MM.1S (cell line): Measurements from ENCODE around the gene MEIS2.

Source experiments
- DNase-seq: peaks from one replicate; pipeline ENCODE4 v3.0.0-alpha.2; 2015
- H2AFZ ChIP-seq: fragments of 300-600 bp; sonication (generic); 2 replicates; pipeline ENCODE4 v1.6.0; 2016; ENCODE audit warnings: antibody characterized with exemption, low read length
- H3F3A ChIP-seq: fragments of 300-600 bp; sonication (generic); 2 replicates; pipeline ENCODE4 v1.6.1; 2016; ENCODE audit warnings: mild to moderate bottlenecking, antibody characterized with exemption, low read length, moderate library complexity, mixed read lengths; ENCODE audit not compliant: insufficient read depth
- H3K27ac ChIP-seq: fragments of 300-600 bp; sonication (generic); 2 replicates; pipeline ENCODE4 v1.5.1; 2016; ENCODE audit warnings: mild to moderate bottlenecking, low read length
- H3K27me3 ChIP-seq: fragments of 300-600 bp; sonication (generic); replicated peaks from 2 replicates; pipeline ENCODE4 v1.6.0; 2016; ENCODE audit warnings: low read length; ENCODE audit not compliant: insufficient read depth
- H3K36me3 ChIP-seq: fragments of 300-600 bp; sonication (generic); replicated peaks from 2 replicates; pipeline ENCODE4 v1.6.1; 2016; ENCODE audit warnings: mild to moderate bottlenecking, low read length, mixed read lengths; ENCODE audit not compliant: insufficient read depth
- H3K4me1 ChIP-seq: fragments of 300-600 bp; sonication (generic); 2 replicates; pipeline ENCODE4 v1.6.1; 2016; ENCODE audit warnings: low read length, mixed read lengths
- H3K4me2 ChIP-seq: fragments of 300-600 bp; sonication (generic); 2 replicates; pipeline ENCODE4 v1.6.0; 2016; ENCODE audit warnings: low read depth, low read length
- H3K4me3 ChIP-seq: fragments of 300-600 bp; sonication (generic); 2 replicates; pipeline ENCODE4 v1.5.1; 2016; ENCODE audit warnings: low read length, mixed read lengths
- H3K79me2 ChIP-seq: fragments of 300-600 bp; sonication (generic); 2 replicates; pipeline ENCODE4 v1.6.1; 2016; ENCODE audit warnings: mixed run types, low read length, mixed read lengths
- H3K9ac ChIP-seq: fragments of 300-600 bp; sonication (generic); 2 replicates; pipeline ENCODE4 v1.6.1; 2016; ENCODE audit warnings: low read length, mixed read lengths
- H3K9me2 ChIP-seq: fragments of 300-600 bp; sonication (generic); replicated peaks from 2 replicates; pipeline ENCODE4 v1.6.1; 2016; ENCODE audit warnings: mild to moderate bottlenecking, low read length, mixed read lengths; ENCODE audit not compliant: insufficient read depth
- H3K9me3 ChIP-seq: fragments of 300-600 bp; sonication (generic); replicated peaks from 2 replicates; pipeline ENCODE4 v1.6.1; 2016; ENCODE audit warnings: mild to moderate bottlenecking, low read length, mixed read lengths; ENCODE audit not compliant: insufficient read depth
- H4K20me1 ChIP-seq: fragments of 300-600 bp; sonication (generic); 2 replicates; pipeline ENCODE4 v1.6.1; 2016; ENCODE audit warnings: mild to moderate bottlenecking, low read length, moderate library complexity, mixed read lengths; ENCODE audit not compliant: insufficient read depth
- CTCF ChIP-seq: fragments of 300-600 bp; sonication (generic); IDR thresholded peaks from 2 replicates; pipeline ENCODE4 v1.5.1; 2016; ENCODE audit warnings: antibody characterized with exemption, low read length, mixed read lengths
- EZH2 ChIP-seq: fragments of 300-600 bp; sonication (generic); optimal IDR thresholded peaks from 2 replicates; pipeline ENCODE3; 2017; ENCODE audit warnings: low read depth, mild to moderate bottlenecking, antibody characterized with exemption, low read length, mixed read lengths
- EZH2phosphoT487 ChIP-seq: fragments of 300-600 bp; sonication (generic); IDR thresholded peaks from 2 replicates; pipeline ENCODE4 v1.6.1; 2018; ENCODE audit warnings: antibody characterized with exemption, low read length

MEIS2 gene

GRCh38 chr15:37102305-37103162 is 2.2 kb upstream of the MEIS2 start:
- peaks cover 15% of the 10 kb centered on the region; the same call in 1 of the 2 replicates for H3F3A ChIP-seq
- no peaks in the 10 kb centered on the region for H3K27me3 ChIP-seq
- no peaks in the 10 kb centered on the region for H4K20me1 ChIP-seq
- no peaks in the 10 kb centered on the region for H3K4me1 ChIP-seq
- no peaks in the 10 kb centered on the region for H3K79me2 ChIP-seq
- peak overlapping the region; percentile 60 for H2AFZ ChIP-seq
- H3K9me3 ChIP-seq: no peaks in the 10 kb centered on the region
- no peak overlapping the region for H3K9ac ChIP-seq
- no peak overlapping the region for H3K27ac ChIP-seq
- no peaks in the 10 kb centered on the region for H3K9me2 ChIP-seq
- peak overlapping the region; percentile 90 for H3K4me2 ChIP-seq
- no peak for DNase-seq
- no peak for TF ChIP-seq EZH2phosphoT487
- TF ChIP-seq EZH2: no peak
- TF ChIP-seq CTCF: no peak
- H3K36me3 ChIP-seq: no peaks in the 10 kb centered on the region
- peak overlapping the region; percentile 67 for H3K4me3 ChIP-seq

GRCh38 chr15:37101980-37102304 is 1.6 kb upstream of the MEIS2 start:
- H3K36me3 ChIP-seq: no peaks in the 10 kb centered on the region
- H3K79me2 ChIP-seq: no peaks in the 10 kb centered on the region
- H3F3A ChIP-seq: peaks cover 15% of the 10 kb centered on the region; the same call in 1 of the 2 replicates
- peak overlapping the region; percentile 76; the same call in 1 of the 2 replicates for H3K27ac ChIP-seq
- no peaks in the 10 kb centered on the region for H3K4me1 ChIP-seq
- H3K9me3 ChIP-seq: no peaks in the 10 kb centered on the region
- H3K9ac ChIP-seq: peak overlapping the region; percentile 71
- H2AFZ ChIP-seq: peak overlapping the region; percentile 73
- peak overlapping the region; percentile 67 for H3K4me3 ChIP-seq
- no peak for DNase-seq
- no peaks in the 10 kb centered on the region for H4K20me1 ChIP-seq
- peak overlapping the region; percentile 90 for H3K4me2 ChIP-seq
- no peaks in the 10 kb centered on the region for H3K27me3 ChIP-seq
- no peak for TF ChIP-seq EZH2phosphoT487
- H3K9me2 ChIP-seq: no peaks in the 10 kb centered on the region

- Histone ChIP-seq H3K9me2 (no peaks in the 10 kb centered on the region), H4K20me1 (no peaks in the 10 kb centered on the region), H3F3A (peaks cover 15% of the 10 kb centered on the region; the same call in 1 of the 2 replicates), H3K27me3 (no peaks in the 10 kb centered on the region), H3K9me3 (no peaks in the 10 kb centered on the region), H3K36me3 (no peaks in the 10 kb centered on the region), H3K4me3 (peak overlapping the region; percentile 67), H3K79me2 (no peaks in the 10 kb centered on the region), H3K4me2 (peak overlapping the region; percentile 83), H2AFZ (peak overlapping the region; percentile 73), H3K27ac (peak overlapping the region; percentile 76), H3K9ac (peak overlapping the region; percentile 71), H3K4me1 (no peaks in the 10 kb centered on the region)
- peak; percentile 67 for DNase-seq
- TF ChIP-seq EZH2phosphoT487 (no peak), CTCF (no peak), EZH2 (no peak)
These were observed 542 bp upstream of the MEIS2 start for GRCh38 chr15:37100966-37101215.
